Kidney epithelial cell (primary cell): ENCODE data around the gene VEGFB. TPM values are rescaled to one million over a fixed set of nuclear protein-coding genes. Genes with fewer than 3 reads are reported as not detected.

Experiments used
- DNase-seq: peaks from one replicate; pipeline ENCODE4 v3.0.0-alpha.2; 2010; ENCODE audit warnings: low read depth
- H3K27me3 ChIP-seq: 2 replicates; pipeline ENCODE4 v1.6.0; 2011; ENCODE audit warnings: low read length; ENCODE audit not compliant: control insufficient read depth, insufficient read depth
- H3K36me3 ChIP-seq: 2 replicates; pipeline ENCODE4 v1.5.1; 2011; ENCODE audit warnings: low read length; ENCODE audit not compliant: control insufficient read depth, insufficient read depth
- H3K4me3 ChIP-seq: 2 replicates; pipeline ENCODE4 v1.5.1; 2011; ENCODE audit warnings: low read depth, mild to moderate bottlenecking, control low read depth, low read length
- total RNA-seq: library from RNA; depleted of rRNA; stranded (reverse); fragments of >200 nt; gene quantifications from 2 replicates; pipeline ENCODE4 v1.2.3, GENCODE V29; 2015
- TF ChIP-seq, protein P1 (sequence below): IDR thresholded peaks from 2 replicates; pipeline ENCODE4 v1.5.1; 2011; ENCODE audit warnings: mild to moderate bottlenecking, moderate library complexity, low read length, control low read depth, inconsistent platforms; ENCODE audit not compliant: insufficient read depth, poor library complexity, severe bottlenecking

VEGFB gene
- total RNA-seq, 1 donor from 2014 or later: 54.7 TPM

DNA sequence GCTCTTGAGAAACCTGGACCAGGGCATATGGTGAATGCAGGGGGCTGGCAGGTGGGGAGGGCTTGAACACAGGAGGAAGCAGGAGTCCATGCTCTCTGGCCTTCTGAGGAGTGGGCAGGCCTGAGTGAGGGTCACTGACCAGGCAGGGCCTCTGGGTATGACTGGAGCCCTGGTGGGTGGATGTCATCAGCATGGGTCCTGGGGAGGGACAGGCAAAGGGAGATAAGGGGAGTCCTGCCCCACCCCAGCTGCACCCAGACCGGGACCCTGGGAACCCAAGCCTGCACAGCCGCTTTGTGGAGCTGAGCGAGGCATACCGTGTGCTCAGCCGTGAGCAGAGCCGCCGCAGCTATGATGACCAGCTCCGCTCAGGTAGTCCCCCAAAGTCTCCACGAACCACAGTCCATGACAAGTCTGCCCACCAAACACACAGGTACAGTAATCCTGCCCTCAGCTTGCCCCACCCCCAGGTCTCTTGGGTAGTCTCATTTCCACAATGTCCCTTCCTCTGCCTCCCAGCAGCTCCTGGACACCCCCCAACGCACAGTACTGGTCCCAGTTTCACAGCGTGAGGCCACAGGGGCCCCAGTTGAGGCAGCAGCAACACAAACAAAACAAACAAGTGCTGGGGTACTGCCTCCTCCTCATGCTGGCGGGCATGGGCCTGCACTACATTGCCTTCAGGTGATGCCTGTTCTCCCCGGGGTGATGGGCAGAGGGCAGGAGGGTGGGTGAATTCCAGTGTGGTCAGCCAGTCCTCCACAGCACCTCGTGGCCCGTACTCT is 2.0 kb upstream of the VEGFB start:
- DNase-seq: no peak
- TF ChIP-seq, protein P1, sequence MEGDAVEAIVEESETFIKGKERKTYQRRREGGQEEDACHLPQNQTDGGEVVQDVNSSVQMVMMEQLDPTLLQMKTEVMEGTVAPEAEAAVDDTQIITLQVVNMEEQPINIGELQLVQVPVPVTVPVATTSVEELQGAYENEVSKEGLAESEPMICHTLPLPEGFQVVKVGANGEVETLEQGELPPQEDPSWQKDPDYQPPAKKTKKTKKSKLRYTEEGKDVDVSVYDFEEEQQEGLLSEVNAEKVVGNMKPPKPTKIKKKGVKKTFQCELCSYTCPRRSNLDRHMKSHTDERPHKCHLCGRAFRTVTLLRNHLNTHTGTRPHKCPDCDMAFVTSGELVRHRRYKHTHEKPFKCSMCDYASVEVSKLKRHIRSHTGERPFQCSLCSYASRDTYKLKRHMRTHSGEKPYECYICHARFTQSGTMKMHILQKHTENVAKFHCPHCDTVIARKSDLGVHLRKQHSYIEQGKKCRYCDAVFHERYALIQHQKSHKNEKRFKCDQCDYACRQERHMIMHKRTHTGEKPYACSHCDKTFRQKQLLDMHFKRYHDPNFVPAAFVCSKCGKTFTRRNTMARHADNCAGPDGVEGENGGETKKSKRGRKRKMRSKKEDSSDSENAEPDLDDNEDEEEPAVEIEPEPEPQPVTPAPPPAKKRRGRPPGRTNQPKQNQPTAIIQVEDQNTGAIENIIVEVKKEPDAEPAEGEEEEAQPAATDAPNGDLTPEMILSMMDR: no peak
- Histone ChIP-seq H3K27me3 (no peaks in the 10 kb centered on the region), H3K4me3 (no peak overlapping the region), H3K36me3 (no peaks in the 10 kb centered on the region)

DNA sequence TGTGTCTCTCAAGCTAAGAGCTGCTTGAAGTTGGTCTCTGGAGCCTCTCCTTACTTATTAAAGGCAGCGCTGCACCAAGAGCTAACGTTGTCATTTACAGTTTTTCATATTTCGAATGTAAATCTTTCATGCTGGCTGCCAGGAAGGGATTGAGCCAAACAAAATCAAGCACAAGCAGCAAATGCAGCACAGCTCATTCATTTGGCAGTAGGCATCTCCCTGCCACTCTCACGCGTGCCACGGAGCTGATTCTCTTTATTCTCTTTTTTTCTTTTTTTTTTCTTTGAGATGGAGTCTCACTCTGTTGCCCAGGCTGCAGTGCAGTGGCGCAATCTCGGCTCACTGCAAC is 1.4 kb upstream of the VEGFB start:
- no peaks in the 10 kb centered on the region for H3K36me3 ChIP-seq
- no peak for DNase-seq
- TF ChIP-seq, protein P1: no peak
- no peaks in the 10 kb centered on the region for H3K27me3 ChIP-seq
- no peak overlapping the region for H3K4me3 ChIP-seq

DNA sequence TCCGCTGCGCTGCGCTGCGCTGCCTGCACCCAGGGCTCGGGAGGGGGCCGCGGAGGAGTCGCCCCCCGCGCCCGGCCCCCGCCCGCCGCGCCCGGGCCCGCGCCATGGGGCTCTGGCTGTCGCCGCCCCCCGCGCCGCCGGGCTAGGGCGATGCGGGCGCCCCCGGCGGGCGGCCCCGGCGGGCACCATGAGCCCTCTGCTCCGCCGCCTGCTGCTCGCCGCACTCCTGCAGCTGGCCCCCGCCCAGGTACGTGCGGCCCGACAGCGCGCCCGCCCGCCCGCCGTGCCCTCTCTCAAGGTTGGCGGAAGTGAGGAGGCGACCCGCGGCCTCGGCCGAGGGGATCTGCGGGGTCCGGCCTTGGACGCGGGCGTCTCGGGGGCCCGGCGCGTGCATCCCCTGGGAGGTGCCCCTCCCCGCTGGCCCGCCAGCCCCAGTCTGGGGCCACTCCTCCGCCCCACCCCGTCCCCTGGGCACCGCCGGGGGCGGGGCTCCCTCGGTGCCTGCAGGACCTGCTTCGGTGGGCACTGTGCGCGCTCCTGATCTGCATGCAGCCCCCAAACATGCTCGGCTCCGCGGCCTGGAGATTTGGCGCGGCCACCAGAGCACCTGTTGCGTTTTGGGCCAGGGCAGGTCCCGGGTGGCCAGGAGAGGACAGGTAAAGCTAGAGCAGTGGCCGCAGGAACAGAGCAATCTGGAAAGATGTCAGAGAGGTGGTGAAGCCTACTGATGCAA is 429 bp downstream of the VEGFB start:
- Histone ChIP-seq H3K36me3 (no peaks in the 10 kb centered on the region), H3K27me3 (no peaks in the 10 kb centered on the region), H3K4me3 (peak overlapping the region; percentile 50)
- DNase-seq: no peak
- TF ChIP-seq, protein P1: no peak

DNA sequence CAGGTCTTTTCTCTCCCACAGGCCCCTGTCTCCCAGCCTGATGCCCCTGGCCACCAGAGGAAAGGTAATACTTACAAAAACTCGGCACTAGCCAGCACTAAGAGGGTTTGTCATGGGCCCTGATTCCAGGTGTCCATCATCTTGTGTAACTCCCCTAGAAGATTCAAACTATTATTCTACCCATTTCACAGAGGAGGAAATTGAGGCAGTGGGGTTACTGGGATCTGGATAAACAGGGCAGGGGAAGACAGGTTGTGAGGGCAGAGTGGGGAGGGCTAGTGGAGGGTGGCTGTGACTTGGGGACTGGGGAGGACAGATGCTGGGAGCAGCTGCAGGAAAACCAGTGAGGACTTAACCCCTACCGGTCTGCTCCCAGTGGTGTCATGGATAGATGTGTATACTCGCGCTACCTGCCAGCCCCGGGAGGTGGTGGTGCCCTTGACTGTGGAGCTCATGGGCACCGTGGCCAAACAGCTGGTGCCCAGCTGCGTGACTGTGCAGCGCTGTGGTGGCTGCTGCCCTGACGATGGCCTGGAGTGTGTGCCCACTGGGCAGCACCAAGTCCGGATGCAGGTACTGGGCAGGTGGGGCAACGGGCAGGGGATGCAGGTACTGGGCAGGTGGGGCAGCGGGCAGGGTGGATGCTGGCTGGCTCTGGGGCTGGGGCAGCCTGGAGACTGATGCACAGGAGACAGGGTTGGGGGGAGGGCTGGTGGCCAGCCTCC is 1.2 kb downstream of the VEGFB start:
- Histone ChIP-seq H3K27me3 (no peaks in the 10 kb centered on the region), H3K4me3 (peak overlapping the region; percentile 50), H3K36me3 (no peaks in the 10 kb centered on the region)
- DNase-seq: no peak
- TF ChIP-seq, protein P1: no peak

DNA sequence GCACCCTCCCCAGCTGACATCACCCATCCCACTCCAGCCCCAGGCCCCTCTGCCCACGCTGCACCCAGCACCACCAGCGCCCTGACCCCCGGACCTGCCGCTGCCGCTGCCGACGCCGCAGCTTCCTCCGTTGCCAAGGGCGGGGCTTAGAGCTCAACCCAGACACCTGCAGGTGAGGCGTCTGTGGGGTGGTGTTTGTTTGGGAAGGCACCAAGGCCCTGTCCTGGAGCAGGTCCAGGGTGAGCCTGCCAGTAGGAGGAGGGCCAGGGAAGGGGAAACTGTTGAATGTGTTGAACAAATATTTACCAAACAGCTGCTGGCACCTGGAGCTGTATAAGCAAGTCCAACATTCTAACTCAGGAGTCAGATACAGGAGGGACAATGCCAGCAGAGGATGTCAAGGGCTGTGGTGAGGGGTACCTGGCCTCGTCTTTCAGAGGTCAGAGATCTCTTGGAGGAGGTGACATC is 3.1 kb downstream of the VEGFB start:
- Histone ChIP-seq H3K4me3 (no peak overlapping the region), H3K36me3 (no peaks in the 10 kb centered on the region), H3K27me3 (no peaks in the 10 kb centered on the region)
- no peak for DNase-seq
- TF ChIP-seq, protein P1: no peak
